ENCODE measurements around the gene KRT5.
A peak's percentile ranks its signal among the peaks of the same experiment; 100 is the strongest.

KRT5 gene

DNA sequence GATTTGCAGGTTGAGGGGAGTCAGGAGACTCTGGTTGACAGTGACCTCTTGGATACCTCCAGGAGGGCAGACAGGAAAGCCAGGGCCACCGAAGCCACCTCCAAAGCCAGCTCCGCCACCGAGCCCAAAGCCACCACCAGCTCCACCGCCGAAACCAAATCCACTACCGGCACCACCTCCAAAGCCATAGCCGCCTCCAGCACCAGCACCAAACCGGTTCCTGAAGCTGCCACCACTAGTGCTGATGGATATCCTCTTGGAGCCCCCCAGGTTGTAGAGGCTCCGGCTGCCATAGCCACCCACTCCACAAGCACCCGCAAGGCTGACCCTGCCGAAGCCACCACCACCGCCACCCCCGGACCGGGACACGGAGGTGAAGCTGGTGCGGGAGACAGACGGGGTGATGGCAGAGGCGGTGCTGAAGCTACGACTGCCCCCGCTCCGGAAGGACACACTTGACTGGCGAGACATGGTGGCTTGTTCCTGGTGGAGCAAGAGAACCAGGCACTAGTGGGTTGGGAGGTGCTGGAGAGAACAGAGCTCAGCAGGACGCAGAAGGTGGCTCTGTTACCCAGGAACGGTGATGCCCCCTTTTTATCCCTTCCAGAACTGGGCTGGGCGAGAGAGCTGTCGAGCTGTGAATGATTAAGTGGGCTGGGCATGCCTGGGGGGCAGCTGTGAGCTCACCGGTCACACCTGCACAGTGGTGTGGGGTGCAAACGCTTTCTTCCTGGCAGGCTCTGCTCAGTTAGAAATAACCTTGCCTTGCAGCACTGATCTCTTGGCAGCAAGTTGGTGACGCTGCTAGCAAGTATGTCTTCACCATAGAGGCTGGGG lies at the start of gene KRT5:
KRT5 (minus strand) TSS at position 569 of the 837 bp plus-strand sequence; CDS start at position 471, 98 bp downstream.
- DNase-seq = no peak

DNA sequence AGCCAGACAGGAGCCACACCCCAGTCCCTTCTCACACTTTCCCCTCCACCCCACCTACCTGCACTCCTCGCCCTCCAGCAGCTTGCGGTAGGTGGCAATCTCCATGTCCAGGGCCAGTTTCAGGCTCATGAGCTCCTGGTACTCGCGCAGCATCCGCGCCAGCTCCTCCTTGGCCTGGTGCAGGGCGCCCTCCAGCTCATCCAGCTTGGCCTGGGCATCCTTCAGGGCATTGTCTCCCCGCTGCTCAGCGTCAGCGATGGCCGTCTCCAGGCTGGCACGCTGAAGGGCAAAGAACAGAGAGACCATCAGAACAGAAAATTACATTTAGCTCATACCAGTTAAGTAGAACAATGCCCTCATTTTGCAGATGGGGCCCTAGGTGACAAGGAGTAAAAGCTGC lies 47.9 kb upstream of the KRT5 start:
- DNase-seq = no peak

DNA sequence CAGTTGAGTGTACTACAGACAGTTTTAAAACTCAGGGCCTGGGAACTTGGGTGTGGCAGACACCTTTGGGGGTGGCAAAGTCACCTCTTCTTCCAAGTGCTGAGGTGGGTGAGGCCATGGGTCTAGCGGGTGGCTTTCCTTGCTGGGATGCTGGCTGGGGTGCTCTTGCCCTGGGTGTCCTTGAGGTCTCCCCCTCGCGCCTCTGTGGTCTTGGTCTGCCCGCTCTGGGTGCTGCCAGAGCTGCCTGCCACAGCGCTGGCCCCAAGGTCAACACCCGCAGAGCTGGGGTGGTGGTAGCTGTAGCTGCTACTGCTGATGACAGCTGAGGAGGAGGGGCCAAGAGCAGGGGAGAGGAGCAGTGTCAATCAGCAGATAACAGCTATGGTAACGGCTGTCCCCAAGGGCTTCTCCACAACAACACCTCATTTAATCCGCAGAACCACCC lies 46.7 kb upstream of the KRT5 start:
- DNase-seq = no peak

DNA sequence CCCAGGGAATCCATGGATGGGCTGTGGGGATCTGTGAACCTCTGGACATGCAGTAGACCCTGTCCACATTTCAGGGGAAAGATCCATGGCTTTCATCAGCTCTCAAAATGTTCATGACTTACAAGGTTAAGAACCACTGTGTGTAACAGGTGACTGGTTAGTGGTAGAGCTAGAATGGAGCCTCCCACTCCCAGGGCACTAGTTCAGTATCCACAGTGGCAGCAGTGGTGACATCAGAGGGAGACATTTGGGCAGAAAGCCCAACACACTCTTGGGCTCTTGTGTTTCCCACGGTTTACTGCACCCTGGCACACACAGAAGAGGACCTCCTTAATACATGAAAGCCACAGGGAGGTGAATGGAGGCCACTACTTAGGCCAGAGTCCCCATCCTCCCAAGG lies 44.4 kb upstream of the KRT5 start:
- DNase-seq = no peak

DNA sequence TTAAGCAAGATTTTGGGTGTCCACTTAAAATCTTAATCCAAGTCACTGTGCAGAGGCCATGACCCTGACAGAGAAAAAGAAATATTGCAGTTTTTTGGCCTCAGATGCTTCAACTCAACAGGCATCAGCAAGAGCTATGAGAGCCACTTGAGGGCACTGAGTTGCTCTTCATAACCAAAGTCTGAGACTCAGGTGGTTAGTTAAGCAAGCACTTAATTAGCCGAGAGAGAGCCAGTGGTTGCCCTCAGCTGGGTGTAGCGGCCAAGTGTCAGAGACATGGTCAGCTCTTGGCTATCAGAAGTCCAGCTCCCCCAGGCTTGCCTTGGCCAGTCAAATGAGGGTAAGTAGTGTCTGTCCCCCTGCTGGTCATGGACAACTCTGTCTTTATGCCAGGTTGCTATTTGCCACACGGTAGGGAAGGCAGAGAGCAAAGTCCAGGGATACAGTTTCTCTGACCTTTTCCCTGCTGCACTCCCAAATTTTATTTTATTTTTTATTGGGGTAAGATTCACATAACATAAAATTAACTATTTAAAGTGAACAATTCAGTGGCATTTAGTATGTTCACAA lies 41.8 kb upstream of the KRT5 start:
- no peak for DNase-seq

DNA sequence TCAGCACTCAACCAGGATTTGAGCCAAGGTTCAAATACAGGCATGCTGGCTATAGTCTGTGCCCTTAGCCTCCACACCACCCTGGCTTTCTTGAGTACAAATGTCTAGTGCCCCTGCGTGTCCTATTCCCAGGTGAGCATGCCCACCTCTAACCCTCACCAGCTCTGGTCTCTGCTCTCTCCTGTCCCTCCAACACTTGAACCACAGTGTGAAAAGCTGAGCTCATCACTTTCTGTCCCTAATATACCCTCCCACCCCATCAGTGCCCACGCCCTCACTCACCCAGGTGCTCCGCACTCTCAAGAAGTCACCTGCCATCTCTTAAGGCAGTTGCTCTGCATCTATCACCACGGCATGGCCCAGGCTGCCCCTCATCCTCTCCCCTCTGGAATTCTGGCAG lies 39.8 kb upstream of the KRT5 start:
- DNase-seq = no peak

DNA sequence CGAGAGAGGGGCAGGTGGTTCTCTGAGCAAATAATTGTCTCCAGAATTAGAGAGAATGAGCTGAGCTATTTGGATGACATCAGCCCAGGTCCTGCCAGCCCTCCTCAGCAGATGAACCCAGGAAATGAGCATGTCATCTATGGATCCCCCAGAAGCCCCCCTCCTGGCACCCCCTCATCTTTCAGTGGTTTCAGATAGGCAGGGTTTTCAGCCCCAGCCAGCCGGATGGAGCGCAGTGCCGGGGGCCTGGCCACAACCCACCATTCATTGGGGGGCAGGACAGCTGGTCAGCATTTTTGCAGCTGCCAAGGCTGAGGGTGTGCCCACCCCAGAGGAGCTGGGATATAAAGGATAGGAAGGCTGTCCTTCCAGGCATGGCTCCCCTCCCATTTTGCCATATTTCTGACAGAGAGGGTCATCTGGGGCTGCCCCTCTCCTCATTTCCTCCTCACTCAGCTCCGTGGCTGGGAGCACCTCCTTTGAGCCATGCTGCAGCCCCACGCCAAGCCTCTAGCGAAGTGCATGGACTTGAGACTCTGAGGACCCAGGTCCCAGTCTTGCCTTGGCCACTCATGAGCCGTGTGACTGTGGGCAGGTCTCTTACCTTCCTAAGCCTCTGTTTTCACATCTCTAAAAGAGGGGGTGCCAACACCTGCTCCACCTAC lies 38.7 kb upstream of the KRT5 start:
- no peak for DNase-seq

DNA sequence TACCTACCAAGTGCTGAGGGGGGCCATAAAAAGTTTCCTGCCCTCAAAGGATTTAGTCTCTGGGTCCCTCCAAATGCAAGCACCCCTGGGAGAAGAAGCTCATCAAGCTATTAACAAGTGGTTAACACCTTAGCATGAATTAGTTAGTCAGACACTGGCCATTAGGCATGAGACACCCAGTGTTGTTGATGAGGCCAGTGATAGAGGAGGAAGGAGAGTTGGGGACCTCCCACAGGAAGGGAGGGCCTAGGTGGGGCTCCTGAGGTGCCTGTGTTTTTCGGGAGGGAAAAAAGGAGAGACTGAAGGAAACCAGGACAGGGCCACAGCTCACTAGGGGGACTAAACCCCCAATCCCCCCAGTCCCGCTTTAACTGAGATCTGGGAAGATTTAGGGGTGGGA lies 37.3 kb upstream of the KRT5 start:
- no peak for DNase-seq

DNA sequence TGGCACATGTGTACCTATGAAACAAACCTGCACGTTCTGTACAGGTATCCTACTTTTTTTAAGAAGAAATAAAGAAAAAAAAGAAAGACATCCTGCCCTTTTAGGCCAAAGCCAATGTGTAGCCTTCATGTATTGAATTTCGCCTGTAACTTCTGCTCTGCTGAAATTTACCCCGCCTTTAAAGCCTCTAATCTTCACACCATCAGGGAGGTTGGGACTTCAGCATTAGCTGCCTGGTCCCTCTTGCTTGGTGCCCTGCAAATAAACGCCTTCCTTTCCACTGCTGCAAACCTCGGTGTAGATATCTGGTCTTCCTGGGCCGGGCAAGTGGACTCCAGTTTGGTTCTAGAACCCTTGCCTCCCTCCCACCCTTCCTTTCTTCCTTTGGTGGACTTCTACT lies 35.4 kb upstream of the KRT5 start:
- no peak for DNase-seq

DNA sequence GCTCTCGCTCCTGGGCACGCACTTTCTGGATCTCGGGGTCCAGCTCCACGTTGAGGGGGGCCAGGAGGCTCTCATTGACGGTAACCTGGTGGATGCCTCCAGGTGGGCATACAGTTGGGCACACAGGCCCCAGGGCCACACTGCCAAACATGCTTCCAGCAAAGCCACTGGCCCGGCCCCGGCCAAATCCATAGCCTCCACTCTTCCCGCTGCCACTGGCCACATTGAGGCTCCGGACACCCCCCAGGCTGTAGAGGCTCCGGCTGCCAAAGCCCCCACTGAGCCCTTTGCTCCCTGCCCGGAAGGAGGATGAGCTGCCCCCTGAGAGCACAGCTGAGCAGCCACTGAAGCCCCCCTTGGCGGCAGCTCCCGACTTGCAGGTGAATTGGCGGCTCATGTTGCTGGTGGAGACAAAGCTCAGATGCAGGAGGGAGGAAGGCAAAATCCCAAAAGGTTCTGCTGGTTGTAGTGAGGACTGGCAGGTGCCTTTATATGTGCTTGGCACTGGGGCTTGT lies 32.5 kb upstream of the KRT5 start, which contains the start of gene KRT71:
KRT71 (minus strand) TSS at position 465 of the 515 bp plus-strand sequence; CDS start at position 397, 68 bp downstream.
- DNase-seq = no peak

DNA sequence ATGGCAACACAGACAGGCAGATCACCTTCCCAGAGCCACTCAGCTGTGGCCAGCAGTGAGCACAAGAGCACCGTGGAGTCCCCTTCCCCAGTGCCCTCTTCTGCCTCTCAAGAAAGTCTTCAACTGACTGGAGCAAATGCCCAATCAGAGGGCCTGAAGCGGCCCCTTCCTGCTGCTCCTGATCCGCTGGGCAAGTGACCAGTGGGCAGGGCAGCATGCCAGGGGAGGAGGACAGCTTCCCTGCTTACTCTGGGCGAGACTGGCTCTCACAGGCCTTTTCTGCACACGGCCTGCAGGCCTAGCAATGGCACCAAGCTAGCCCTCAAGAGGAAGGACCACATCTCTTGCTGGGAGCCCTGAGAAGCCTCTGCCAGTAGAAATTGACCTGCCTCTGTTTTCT lies 31.9 kb upstream of the KRT5 start:
- DNase-seq = no peak

DNA sequence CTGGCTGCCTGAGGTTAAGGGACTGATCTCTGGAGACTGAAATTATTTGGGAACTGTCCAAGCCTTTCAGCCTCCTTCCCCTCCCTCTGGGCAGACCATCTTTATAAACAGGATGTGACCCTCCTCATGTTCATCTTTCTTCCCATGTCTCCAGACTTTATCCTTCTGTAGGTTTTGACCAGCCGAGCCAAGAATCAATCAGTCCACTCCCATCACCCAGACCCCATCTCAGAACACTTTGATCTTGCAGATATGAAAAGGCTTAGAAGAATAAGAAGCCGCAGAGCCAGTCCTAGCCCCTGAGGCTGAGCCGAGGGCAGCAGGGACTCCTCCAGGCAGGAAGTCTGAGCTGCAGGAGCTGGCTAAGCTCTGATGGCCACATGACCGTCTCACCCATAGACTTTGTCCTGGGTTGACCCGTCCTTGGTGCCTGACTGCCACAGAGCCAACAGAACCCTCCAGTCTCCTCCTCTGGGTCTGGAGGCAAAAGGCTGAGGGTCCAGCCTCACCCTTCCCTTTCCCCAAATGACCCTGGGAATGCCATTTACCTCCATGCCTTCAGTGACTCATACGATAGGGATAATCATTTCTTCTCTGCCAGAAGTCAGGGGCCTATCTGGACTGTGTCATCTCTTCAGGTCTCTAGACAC lies 31.1 kb upstream of the KRT5 start:
- DNase-seq = no peak

DNA sequence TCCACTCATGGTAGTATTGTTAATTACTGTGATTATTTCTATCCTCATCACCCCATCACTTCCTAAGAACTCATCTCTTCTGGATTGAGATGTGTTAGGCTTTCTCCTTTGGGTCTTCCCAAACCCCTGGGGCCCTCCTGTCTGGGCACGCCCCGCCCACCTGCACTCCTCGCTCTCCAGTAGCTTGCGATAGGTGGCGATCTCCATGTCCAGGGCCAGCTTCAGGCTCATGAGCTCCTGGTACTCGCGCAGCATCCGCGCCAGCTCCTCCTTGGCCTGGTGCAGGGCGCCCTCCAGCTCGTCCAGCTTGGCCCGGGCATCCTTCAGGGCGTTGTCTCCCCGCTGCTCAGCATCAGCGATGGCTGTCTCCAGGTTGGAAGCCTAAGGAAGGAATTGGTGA lies 25.9 kb upstream of the KRT5 start:
- no peak for DNase-seq

DNA sequence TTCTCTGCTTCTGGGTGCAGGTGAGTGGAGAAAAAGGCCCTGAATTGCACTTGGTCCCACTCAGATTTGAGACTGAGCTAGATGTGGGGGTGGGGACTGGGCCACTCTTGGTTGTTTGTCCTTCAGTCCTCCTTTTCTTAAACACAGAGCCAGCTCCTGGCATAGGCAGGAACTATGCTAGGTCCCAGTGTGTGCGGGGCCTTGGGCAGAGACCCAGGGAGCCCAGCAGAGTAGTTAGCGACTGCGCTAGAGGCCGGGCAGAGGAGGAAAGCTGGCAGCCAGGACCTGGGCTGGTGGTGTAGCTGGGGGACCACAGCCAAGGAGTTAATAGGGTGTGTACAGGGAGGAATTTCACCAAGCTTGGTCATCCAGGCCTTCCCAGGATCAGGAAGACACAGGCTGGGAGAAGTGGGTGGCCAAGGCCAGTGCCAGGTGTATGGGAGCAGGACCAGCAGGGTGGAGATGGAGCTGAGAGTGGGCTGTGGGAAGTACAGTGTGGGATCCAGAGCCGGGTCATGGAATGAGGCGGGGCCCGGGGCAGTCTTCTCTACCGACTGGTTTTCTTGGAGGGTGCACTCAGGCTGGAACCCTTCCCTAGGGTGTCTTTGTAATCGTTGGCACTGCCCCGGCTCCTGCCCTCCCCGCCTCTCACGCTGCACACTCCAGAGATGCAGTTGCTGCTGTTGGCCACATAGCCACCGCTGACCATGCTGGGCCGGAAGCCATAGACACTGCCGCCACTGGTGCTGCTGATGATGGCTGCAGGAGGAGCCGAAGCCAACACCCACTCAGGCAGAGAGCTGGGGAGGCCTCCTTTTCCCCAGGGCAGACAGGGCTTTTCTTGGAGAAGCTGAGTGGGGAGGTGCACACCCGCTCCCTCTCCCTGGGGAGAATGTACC lies 24.0 kb upstream of the KRT5 start:
- no peak for DNase-seq

DNA sequence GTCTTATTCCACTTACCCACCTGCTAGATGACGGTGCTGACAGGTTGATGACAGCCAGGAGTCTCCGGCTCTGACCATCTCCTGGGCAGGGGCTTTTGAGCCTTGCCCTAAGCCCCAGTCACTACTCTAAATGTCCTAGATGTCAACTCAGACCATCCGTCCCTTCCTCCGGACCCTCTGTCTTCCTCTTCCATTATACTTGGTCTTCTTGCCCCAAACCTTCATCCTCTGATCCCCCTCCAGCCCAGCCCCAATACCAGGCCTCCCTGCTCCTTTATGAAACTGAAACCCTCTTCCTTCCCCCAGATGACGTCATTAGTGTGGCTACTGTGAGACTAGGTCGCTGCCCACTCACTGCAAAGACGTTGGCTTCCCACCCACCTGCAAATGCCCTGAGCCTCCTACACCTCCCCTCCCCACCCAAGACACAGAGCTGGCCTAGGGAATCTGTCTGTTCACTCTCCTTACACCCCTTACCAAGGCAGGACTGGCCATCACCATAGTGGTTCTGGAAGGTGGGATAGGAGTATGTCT lies 22.7 kb upstream of the KRT5 start:
- no peak for DNase-seq

DNA sequence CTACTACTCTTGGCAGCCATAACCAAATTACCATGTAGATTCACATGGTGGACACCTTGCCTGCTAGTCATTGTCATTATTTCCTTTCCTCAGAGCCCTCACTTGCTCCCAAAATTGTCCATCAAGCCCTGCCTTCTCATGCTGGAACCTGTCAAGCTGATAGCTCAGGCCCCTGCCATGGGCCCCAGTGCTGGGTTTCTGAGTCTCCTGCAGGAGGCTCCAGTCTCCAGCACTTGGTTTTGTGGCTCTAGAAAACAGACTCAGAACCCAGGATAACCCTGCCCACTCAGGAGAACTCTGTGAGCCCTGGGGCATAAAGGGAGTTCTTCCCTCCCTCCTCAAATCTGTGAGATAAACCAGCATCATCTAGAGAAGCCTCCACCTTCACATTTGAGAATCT lies 22.0 kb upstream of the KRT5 start:
- no peak for DNase-seq

DNA sequence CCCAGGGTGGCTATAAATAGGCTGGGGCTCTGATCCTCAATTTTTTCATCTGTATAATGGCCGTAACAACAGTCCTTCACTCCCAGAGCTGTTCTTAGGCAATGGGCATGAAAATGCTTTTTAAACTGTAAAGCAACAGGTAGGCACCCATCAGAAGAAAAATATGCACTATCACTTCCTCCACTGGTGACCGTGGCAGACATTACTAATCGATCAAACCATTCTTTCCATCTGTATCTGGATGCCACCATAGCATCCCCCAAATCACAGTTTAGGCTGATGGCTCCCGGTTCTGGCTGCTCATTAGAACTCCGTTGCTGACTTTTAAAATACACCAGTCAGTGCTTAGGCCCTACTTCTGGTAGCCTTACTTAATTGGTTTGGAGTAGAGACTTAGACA lies 21.5 kb upstream of the KRT5 start:
- no peak for DNase-seq

DNA sequence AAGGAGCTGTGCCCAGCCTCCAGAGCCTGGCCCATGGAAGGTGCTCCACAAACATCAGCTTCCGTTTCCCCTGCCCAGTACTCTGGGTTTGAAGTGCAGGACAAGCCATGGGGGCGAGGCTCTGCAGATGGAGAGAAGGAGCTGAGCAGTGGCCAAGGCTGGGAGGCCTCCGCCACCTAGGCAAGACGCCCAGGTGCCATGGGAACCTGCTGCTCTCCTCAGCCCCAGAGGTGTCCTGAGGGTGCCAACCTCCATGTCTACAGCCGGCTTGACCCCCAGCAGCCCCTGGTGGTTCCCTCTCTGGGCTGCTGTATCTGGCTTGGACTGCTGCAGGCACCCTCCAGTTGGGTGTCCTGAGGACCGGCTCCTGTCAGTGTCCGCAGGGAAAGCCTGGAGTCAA lies 20.3 kb upstream of the KRT5 start:
- DNase-seq = no peak

DNA sequence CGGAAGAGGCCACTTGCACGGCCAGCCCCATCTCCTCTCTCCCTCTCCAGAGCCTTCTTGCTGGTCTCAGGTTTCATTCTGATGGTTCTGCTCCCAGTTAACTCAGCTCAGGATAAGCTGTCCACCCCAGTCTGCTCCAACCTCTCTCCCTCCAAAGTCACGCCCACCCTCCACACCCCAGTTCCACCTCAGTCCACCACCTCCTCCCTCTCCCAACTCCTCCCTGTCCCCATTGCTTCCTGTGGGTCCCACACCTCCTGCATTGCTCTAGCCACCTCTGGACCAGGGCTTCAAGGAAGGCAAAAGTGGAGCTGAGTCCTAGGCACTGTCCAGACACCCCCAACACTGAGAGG lies 19.6 kb upstream of the KRT5 start:
- no peak for DNase-seq

DNA sequence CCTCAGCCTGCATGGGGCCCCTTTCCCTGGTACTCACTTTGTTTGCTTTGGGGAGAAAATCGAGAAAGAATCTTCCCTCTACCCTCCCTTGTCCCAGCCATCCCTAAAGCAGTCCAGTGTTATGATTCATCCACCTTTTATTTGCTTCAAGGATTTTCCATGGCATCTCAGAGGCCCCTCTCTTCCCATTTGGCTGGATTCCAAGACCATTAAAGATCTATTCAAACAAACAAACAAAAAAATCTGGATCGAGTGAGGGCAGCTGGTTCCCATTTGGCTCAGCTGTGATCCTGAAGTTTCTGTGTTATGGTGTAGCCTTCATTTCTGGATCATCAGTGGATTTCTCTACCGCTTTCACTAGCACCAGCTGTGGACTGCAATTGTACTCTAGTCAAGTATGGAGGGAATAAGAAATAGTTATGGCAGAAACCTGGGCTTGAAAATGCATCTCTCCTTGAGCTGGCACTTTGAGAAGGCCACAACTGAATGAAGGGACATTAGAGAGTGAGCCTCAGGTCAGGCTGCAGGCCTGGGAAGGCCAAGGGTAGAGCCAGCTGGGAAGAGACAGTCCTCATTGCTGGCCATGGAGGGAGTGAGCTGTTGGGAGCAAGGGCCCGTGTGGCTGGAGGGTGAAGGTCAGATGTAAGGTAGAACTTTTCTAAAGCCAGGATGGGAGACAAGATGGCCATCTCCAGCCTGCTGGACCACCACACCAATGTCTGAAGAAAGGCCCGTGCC lies 19.1 kb upstream of the KRT5 start:
- DNase-seq = peak; percentile 30

DNA sequence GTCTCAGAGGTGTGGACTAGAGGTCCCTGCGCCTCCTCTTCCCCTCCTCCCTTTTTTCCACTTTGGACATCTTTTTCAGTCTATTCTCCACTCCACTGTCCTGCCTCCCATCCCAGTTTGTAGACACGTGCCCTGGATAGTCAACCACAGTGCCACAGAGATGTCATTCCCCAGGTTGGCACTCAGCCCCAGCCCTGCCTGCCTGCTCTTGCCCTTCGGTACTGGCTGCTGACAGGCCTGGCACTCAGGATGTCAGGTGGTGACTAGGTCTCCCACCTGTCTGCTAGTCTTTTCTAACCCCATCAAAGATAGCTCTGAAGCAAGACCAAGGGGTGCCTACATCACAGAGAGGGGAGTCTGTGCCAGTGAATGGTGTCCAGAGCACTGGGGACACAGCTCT lies 16.9 kb upstream of the KRT5 start:
- no peak for DNase-seq

Data from NCI-H748 treated with DMSO at 0.1 percent for 48 hours (cell line).